IMR-90 (cell line): ENCODE data around the gene OBI1.

Experiments
- CEBPB ChIP-seq: IDR thresholded peaks from 2 replicates; pipeline ENCODE4 v1.6.1; 2012; ENCODE audit warnings: low read depth, low read length, improper control_type of control experiment
- CTCF ChIP-seq: conservative IDR thresholded peaks from 2 replicates; pipeline ENCODE4 v1.5.1; 2012; ENCODE audit warnings: mild to moderate bottlenecking, low read depth, low read length, improper control_type of control experiment
- ELK1 ChIP-seq: fragments of 150-350 bp; IDR thresholded peaks from 2 replicates; pipeline ENCODE4 v1.6.1; 2016; ENCODE audit warnings: low read depth, mild to moderate bottlenecking, low read length, moderate library complexity, borderline replicate concordance
- FOS ChIP-seq: fragments of 150-350 bp; IDR thresholded peaks from 2 replicates; pipeline ENCODE4 v1.6.1; 2016; ENCODE audit warnings: low read depth, low read length
- MAFK ChIP-seq: IDR thresholded peaks from 2 replicates; pipeline ENCODE4 v1.6.1; 2012; ENCODE audit warnings: low read depth, low read length, improper control_type of control experiment
- MAZ ChIP-seq: IDR thresholded peaks from 2 replicates; pipeline ENCODE4 v1.6.1; 2012; ENCODE audit warnings: low read depth, mild to moderate bottlenecking, low read length, improper control_type of control experiment, moderate library complexity, borderline replicate concordance
- MXI1 ChIP-seq: IDR thresholded peaks from 2 replicates; pipeline ENCODE4 v1.6.1; 2012; ENCODE audit warnings: low read depth, mild to moderate bottlenecking, low read length, moderate library complexity, borderline replicate concordance
- NFE2L2 ChIP-seq: fragments of 150-350 bp; IDR thresholded peaks from 2 replicates; pipeline ENCODE4 v1.6.1; 2016; ENCODE audit warnings: low read depth, mild to moderate bottlenecking, low read length
- POLR2A ChIP-seq: IDR thresholded peaks from 2 replicates; pipeline ENCODE4 v1.6.1; 2012; ENCODE audit warnings: mild to moderate bottlenecking, low read depth, low read length
- RAD21 ChIP-seq: IDR thresholded peaks from 2 replicates; pipeline ENCODE4 v1.6.1; 2012; ENCODE audit warnings: low read length, improper control_type of control experiment
- RFX5 ChIP-seq: IDR thresholded peaks from 2 replicates; pipeline ENCODE4 v1.8.0; 2012; ENCODE audit warnings: low read depth, mild to moderate bottlenecking, low read length, moderate library complexity
- USF2 ChIP-seq: fragments of 150-350 bp; IDR thresholded peaks from 2 replicates; pipeline ENCODE4 v1.6.1; 2017; ENCODE audit warnings: mild to moderate bottlenecking, antibody characterized with exemption, low read length, low read depth

GRCh38 chr13:78606471-78607408 is 52.2 kb downstream of the OBI1 start:
- no peak for TF ChIP-seq CTCF
- no peak for TF ChIP-seq POLR2A
- no peak for TF ChIP-seq MAZ
- TF ChIP-seq MXI1: no peak
- no peak for TF ChIP-seq MAFK
- TF ChIP-seq FOS: no peak
- TF ChIP-seq RAD21: no peak
- TF ChIP-seq USF2: no peak
- TF ChIP-seq CEBPB: no peak
- no peak for TF ChIP-seq ELK1
- TF ChIP-seq NFE2L2: no peak
- TF ChIP-seq RFX5: no peak
